NCI-H2196 (cell line): ENCODE data around the gene ACP2.

Experiments
- DNase-seq: peaks from one replicate; lab custom pipeline; 2025; ENCODE audit not compliant: unreplicated experiment; lab: John Stamatoyannopoulos, UW

ACP2 gene

DNA sequence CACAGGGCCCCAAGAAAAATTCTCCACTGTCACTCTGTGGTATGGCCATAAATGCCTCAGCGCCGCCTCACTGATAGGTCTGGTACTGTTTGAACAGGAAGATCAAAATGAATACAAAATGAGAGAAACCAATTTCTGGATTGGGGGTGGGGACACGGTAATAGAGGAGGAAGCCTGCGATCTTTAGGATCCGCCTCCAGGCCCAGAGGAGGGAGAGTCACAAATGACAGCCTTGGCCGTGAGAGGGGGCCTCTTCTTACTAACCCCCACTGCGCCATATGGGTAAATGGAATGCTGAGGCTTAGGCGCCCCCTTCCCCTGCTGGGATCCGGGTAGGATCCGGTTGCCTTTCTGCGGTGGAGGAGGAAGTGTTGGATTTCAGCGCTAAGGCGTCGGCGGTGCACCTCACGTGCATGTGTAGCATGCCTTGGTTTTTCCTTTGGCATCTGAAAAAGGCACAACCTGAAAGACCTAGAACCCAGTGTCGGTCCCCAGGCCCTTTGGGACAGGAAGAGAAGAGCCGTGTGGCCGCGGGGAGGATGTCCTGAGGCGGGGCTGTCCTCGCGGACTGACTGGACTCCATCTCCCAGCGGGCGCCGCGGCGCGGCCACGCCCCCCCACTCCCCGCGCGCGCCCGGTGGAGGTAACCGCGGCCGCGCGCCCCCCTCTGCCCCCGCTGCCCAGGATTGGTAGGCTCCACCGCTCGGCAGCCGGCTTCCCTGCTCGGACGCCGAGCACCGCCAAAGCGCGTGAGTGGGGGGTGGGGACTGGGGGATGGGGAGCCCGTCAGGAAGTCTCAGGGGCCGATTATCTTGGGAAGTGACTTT, 20.6 kb upstream of the ACP2 start:
- peak; percentile 92 for DNase-seq

- no peak for DNase-seq
Measured at GRCh38 chr11:47268448-47269001, 19.9 kb upstream of the ACP2 start.

DNA sequence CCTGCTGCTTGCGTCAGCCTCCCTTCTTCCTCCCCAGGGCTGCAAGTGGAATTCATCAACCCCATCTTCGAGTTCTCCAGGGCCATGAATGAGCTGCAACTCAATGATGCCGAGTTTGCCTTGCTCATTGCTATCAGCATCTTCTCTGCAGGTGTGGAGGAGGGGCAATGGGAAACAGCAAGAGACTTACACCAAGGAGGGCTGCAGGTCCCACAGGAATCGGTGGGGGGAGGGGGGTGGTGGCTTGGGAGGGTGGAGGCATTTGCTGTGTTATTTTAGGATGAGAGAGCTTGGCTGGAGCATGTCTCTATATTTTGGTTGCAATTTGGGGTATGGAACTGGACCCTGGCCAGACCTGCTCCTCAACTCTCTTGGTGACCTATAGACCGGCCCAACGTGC, 19.3 kb upstream of the ACP2 start:
- DNase-seq = no peak

GRCh38 chr11:47264521-47264920, 15.9 kb upstream of the ACP2 start:
- DNase-seq = no peak

DNA sequence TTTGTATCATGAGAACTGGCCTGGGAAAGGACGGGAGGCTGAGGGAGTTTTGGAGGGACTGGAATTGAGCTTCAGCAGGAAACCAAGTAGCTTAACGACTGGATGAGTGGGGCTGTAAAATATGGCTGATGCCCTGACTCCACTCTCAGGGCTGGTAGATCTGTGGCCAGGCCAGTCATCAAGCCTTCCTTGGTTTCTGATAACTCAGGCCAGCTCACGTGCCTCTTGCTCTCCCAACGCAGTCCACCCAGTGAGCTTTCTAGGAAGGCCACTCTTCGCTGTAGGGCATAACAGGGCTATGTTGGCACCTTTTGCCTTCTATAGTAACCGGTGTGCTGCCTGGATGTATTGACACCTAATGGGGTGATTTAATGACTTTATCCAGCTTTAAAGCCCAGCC, 15.5 kb upstream of the ACP2 start:
- DNase-seq = no peak

GRCh38 chr11:47261291-47261800, 12.7 kb upstream of the ACP2 start:
- no peak for DNase-seq

- DNase-seq = no peak
Measured at GRCh38 chr11:47260366-47260765, 11.8 kb upstream of the ACP2 start.

- DNase-seq = peak; percentile 13
Measured at GRCh38 chr11:47259232-47259977, 10.8 kb upstream of the ACP2 start.

DNA sequence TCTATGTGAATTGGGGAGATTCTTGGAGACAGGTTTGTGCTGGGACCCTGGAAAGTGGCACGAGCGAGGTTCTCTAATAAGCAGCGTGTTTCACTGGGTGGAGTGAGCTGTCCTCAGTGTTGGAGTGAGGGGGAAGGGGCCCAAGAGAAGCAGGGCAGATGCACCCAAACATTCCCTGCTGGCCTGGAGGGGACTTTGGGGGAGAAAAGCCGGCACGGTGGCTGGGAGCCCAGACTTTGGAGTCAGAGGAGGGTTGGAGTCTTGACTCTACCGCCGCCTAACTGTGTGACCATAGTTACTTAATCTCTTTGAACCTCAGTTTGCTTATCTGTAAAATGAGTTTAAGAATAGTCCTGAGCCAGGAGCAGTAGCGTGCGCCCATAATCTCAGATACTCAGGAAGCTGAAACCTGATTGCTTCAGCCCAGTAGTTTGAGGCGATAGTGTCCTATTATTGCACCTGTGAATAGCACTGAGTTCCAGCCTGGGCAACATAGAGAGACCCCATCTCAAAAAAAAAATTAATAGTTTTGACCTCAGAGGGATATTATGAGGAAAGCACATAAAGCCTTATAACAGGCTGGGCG, 9.8 kb upstream of the ACP2 start:
- no peak for DNase-seq

DNA sequence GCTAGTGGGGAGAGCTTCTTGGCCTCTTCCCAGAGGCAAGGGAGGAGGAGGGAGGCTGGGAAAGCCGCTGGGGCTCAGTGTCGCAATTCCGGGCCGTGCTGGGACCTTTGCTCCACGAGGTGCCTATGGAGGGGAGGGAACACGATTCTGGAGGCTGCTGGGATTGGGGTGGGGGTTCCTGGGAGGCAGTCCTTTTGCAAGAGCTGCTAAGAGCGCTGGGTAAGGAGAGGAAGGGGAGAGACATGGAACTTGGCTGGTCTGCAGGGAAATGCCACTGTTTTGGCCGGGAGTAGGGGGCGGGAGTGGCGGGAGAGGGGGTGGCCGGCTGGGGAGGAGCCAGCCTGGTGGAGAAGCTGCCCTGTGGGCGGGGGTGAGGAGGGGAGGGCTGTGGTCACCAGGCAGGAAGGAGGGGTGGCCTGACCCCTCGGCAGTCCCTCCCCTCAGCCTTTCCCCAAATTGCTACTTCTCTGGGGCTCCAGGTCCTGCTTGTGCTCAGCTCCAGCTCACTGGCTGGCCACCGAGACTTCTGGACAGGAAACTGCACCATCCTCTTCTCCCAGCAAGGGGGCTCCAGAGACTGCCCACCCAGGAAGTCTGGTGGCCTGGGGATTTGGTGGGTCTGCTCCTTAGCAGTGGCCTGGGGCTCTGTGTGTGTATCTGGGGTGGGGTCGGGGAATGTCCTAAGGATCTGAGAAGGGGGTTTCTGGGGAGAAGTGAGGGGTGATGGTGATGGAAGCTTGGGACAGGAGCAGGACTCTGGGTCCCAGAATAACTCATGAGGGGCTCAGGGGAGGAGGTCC, 9.1 kb upstream of the ACP2 start, which contains the start of gene NR1H3:
Gene NR1H3 (plus strand): TSS at position 480 of the 800 bp plus-strand sequence. CDS start 1,221 bp downstream, outside the sequence.
- peak; percentile 52 for DNase-seq

DNA sequence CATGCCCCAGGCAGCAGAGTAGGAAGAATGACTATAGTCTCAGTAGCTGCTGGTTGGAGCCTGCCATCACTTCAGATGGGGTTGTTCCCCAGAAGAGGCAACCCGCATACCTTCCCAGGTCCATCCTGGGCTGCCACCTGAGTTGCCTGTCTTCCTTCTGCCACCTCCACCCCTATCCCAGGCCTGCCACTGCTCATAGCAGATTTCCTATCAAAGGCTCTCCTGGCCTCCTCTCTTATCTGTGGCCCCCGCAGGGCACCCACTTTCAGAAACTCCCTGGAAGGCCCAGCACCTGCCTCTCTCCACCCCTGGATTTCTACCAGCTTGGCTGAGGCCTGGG, 8.5 kb upstream of the ACP2 start:
- DNase-seq = no peak

GRCh38 chr11:47256374-47256773, 7.8 kb upstream of the ACP2 start:
- no peak for DNase-seq

DNA sequence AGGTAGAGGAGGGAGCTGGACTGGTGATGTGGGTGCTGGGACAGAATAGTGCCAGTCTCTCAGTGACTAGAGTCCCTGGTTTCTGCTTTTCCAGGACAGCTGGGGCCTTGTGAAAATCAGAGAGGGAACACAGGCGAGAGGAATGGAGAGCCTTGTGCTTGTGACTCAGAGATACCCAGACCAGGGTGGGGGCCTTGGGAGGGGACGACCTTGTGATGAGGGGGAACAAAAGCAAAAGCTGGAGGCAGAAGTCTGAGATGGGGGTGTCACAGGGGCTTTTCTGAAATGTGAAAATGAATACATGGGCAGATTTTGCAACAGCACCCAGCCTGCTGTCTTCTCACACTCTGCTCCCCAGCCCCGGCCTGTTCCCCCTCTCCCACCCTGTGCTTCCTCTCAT, 5.8 kb upstream of the ACP2 start:
- no peak for DNase-seq

DNA sequence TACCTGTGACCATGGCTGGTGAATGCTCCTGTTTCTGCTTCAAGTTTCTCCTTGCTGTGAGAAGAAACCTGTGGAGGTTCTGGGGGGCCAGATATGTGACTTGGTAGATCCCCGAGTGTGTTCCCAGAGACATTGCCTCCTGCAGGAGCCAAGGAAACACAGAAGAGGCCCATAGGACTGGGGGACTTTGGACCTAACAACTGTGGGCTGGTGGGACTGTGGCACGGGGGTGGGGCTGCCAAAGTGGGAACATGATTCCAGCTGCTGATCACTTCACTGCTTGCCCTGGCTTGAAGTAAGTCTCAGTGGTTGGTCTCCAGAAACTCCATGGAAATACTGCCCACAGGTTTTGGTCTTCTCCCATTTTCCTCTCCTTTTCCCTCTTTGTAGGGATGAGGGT, 5.0 kb upstream of the ACP2 start:
- no peak for DNase-seq

GRCh38 chr11:47251751-47252150, 3.1 kb upstream of the ACP2 start:
- no peak for DNase-seq

GRCh38 chr11:47249378-47249715, 733 bp upstream of the ACP2 start:
- DNase-seq = no peak

GRCh38 chr11:47248304-47248663, 330 bp downstream of the ACP2 start:
- no peak for DNase-seq

GRCh38 chr11:47247502-47247901, 1.1 kb downstream of the ACP2 start:
- DNase-seq = no peak

GRCh38 chr11:47245611-47246357, 2.8 kb downstream of the ACP2 start:
- no peak for DNase-seq
